ENCODE results near the gene IDH3B.

IDH3B gene

DNA sequence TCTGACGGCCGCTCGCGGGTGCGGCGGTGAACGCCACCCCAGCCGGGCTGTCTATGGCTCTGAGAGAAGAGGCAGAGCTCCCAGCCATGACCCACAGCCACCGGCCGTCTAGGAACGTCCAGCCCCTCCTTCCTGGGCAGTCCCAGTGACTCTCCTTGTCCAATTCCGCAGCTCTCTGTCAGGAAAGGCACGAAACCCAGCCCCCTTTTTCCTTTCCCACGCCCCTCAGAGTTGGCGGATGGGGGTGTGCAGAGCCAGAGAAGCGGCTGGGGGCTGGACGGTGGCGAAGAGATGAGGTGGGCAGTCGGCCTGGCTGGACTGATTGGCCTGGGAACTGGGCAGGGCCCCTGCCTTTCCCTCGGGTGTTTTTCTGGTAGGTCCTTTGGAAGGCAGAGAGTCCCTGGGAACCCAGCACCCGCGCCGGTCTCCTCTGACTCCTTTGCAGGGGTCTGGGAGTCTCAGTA is 30.0 kb upstream of the IDH3B start:
- DNase-seq (ENCODE audit: low read depth, low spot score): no peak
- no peak overlapping the region for H3K4me3 ChIP-seq (ENCODE audit: low read depth, low read length)
- in situ Hi-C loops (cut with HindIII; ENCODE audit: low sequenced_read_pairs): no loop called here
- TF ChIP-seq, protein P1, sequence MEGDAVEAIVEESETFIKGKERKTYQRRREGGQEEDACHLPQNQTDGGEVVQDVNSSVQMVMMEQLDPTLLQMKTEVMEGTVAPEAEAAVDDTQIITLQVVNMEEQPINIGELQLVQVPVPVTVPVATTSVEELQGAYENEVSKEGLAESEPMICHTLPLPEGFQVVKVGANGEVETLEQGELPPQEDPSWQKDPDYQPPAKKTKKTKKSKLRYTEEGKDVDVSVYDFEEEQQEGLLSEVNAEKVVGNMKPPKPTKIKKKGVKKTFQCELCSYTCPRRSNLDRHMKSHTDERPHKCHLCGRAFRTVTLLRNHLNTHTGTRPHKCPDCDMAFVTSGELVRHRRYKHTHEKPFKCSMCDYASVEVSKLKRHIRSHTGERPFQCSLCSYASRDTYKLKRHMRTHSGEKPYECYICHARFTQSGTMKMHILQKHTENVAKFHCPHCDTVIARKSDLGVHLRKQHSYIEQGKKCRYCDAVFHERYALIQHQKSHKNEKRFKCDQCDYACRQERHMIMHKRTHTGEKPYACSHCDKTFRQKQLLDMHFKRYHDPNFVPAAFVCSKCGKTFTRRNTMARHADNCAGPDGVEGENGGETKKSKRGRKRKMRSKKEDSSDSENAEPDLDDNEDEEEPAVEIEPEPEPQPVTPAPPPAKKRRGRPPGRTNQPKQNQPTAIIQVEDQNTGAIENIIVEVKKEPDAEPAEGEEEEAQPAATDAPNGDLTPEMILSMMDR (IDR thresholded peaks at IDR 0.05; ENCODE audit: low read depth, low read length): no peak

DNA sequence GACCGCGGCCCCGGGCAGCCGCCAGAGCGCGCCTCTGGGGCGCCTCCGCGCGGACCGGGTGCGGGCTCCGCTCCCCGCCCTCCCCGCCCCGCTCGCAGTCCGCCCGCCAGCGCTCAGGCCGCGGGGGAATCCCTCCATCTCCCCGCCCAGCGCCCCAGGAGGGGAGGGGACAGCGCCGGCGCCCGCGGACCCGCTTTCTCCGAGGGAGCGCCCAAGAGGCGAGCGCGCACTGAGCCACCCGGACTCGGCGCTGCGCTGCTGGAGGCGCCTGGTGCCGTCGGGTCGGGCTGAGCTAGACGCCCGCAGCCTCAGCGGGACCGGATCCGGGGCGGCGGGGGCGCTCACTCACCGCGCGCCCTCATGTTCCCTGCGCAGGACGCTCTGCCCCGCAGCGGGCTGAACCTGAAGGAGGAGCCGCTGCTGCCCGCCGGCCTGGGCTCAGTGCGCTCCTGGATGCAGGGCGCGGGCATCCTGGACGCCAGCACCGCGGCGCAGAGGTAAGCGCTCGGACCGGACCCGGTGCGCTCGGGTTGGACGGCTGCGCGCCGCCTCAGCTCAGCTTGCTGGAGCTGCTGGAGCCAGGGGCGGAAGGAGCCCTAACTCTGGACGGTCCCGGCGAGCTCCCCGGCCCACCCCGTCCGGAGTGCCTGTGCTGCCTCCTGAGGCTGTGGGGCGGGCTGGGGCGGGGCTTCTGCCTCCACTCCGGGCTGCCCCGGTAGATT is 29.4 kb upstream of the IDH3B start:
- TF ChIP-seq, protein P1 (IDR thresholded peaks at IDR 0.05; ENCODE audit: low read depth, low read length): no peak
- peak overlapping the region; percentile 10 for H3K4me3 ChIP-seq (ENCODE audit: low read depth, low read length)
- in situ Hi-C loops (cut with HindIII; ENCODE audit: low sequenced_read_pairs): no loop called here
- no peak for DNase-seq (ENCODE audit: low read depth, low spot score)

DNA sequence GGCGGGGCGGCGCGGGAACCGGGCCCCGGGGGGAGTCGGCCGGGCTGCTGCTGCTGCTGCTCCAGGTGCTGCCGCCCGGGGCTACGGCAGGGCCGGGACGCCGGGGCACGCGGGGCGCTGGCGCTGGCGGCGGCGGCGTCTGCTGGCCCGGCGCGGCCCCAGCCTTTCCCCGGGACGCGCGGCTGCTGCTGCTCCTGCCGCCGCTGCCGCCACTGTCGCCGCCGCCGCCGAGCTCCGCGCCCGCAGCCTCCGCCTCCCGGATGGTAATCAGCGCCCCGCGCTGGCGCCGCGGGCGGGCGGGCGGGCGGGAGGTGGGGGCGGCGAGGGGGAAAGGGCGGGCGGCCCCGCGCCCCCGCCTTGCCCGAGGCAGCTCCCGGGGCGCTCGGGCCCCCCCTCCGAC is 28.9 kb upstream of the IDH3B start:
- TF ChIP-seq, protein P1 (IDR thresholded peaks at IDR 0.05; ENCODE audit: low read depth, low read length): no peak
- no peak for DNase-seq (ENCODE audit: low read depth, low spot score)
- in situ Hi-C loops (cut with HindIII; ENCODE audit: low sequenced_read_pairs): no loop called here
- no peak overlapping the region for H3K4me3 ChIP-seq (ENCODE audit: low read depth, low read length)

DNA sequence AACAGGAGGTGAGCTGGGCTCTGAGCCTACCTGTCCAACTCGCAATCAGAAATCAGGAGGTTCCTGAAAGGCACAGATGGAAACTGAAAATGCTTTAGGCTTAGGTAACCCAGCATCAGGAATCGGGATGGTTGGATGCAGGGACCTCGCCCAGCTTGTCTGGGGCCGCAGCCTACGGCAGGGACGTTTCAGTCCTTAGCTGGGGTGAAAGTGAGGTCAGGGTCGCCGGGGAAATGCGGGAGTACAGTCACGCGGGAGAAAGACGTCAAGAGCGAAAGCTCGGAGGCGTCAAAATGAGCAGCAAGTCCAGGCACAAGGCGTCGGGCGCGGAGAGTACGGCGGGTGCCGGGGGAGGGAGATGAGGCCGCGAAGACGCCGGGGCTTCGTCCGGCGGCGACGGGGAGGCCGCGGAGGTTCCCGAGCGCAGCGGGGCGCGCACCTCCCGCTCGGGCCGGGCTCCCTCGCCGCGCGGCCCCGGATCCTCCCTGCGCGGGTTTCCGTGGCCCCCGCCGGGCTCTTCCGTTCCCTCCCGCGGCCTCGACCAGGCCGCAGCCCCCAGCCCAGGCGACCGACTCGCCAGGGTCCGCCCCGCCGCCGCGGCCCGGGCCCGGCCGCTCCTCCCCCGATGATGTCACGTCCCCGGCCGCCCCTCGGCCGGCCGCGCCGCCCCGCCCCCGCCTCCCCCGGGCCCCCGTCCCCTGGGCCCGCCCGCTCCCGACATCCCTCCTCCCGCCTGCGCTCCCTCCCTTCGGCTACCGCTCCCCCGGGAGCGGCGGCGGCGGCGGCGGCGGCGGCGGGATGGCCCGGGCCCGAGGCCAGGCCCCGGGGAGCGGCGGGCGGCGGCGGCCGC is 28.2 kb upstream of the IDH3B start, which contains the start of gene EBF4:
Gene EBF4 (plus strand): TSS at position 745 of the 850 bp plus-strand sequence. CDS start 866 bp downstream, outside the sequence.
- TF ChIP-seq, protein P1 (IDR thresholded peaks at IDR 0.05; ENCODE audit: low read depth, low read length): no peak
- no peak for DNase-seq (ENCODE audit: low read depth, low spot score)
- in situ Hi-C loops (cut with HindIII; ENCODE audit: low sequenced_read_pairs): no loop called here
- peak within 1 kb of the TSS; percentile 17 for H3K4me3 ChIP-seq (ENCODE audit: low read depth, low read length)

DNA sequence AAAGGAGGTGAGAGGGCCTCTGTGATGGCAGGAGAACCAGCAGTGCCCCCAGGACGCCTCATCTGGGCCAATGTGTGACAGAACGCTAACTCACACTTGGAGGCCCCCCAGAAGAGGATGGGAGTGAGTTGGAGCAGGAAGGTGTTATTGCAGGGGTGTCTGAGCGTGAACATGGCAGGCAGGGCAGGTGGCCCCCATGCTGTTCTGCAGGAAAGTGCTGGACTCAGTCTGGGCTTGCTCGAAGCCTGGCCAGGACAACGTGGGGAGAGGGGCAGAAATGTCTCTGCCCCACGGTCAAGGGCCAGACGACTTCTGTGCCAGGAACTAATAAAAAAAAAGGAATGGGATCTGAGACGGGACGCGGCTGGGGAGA is 27.6 kb upstream of the IDH3B start:
- no peak for DNase-seq (ENCODE audit: low read depth, low spot score)
- no peak overlapping the region for H3K4me3 ChIP-seq (ENCODE audit: low read depth, low read length)
- in situ Hi-C loops (cut with HindIII; ENCODE audit: low sequenced_read_pairs): no loop called here
- TF ChIP-seq, protein P1 (IDR thresholded peaks at IDR 0.05; ENCODE audit: low read depth, low read length): no peak

DNA sequence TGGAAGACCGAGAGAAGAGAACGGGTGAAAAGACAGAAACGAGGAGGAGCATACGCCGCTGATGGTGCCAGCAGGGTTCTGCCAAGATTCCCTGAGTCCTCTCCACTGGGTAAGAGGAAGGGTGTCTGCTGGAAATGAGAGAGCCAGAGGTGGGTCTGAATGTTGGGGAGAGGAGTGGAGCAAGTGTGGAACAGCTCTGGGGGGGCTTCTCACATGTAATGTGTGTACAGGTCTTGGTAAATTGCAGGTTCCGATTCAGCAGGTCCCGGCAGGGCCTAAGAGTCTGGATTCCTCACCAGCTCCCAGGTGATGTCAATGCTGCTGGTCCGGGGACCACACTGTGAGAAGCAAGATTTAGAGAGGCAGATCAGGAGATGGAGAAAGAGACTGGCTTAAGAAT is 27.1 kb upstream of the IDH3B start:
- in situ Hi-C loops (cut with HindIII; ENCODE audit: low sequenced_read_pairs): no loop called here
- no peak overlapping the region for H3K4me3 ChIP-seq (ENCODE audit: low read depth, low read length)
- TF ChIP-seq, protein P1 (IDR thresholded peaks at IDR 0.05; ENCODE audit: low read depth, low read length): no peak
- no peak for DNase-seq (ENCODE audit: low read depth, low spot score)
